ENCODE results near the gene ZNFX1. TPM values are rescaled to one million over a fixed set of nuclear protein-coding genes. Genes with fewer than 3 reads are reported as not detected.

The ZNFX1 gene
- total RNA-seq, 4 donors from 2014 or later = 20.0 to 46.2 (median 26.3) TPM

- Histone ChIP-seq H3K9me3 (peaks cover 0 to 16% of the 10 kb centered on the region in 2 donors), H3K27me3 (no peaks in the 10 kb centered on the region), H3K4me3 (no peak overlapping the region), H3K36me3 (no peaks in the 10 kb centered on the region), H3K27ac (no peak overlapping the region), H3K4me1 (peaks cover 0 to 4% of the 10 kb centered on the region in 2 donors)
- DNase-seq = no peak
- TF ChIP-seq, protein P1, sequence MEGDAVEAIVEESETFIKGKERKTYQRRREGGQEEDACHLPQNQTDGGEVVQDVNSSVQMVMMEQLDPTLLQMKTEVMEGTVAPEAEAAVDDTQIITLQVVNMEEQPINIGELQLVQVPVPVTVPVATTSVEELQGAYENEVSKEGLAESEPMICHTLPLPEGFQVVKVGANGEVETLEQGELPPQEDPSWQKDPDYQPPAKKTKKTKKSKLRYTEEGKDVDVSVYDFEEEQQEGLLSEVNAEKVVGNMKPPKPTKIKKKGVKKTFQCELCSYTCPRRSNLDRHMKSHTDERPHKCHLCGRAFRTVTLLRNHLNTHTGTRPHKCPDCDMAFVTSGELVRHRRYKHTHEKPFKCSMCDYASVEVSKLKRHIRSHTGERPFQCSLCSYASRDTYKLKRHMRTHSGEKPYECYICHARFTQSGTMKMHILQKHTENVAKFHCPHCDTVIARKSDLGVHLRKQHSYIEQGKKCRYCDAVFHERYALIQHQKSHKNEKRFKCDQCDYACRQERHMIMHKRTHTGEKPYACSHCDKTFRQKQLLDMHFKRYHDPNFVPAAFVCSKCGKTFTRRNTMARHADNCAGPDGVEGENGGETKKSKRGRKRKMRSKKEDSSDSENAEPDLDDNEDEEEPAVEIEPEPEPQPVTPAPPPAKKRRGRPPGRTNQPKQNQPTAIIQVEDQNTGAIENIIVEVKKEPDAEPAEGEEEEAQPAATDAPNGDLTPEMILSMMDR (IDR thresholded peaks at IDR 0.05) = no peak
- no peak for TF ChIP-seq POLR2A (IDR thresholded peaks at IDR 0.05)
- intact Hi-C loops (cut with DNase I; ENCODE audit: low total_unique reads) = no loop called here
Observed at GRCh38 chr20:49281913-49282467, 4.1 kb upstream of the ZNFX1 start.

DNA sequence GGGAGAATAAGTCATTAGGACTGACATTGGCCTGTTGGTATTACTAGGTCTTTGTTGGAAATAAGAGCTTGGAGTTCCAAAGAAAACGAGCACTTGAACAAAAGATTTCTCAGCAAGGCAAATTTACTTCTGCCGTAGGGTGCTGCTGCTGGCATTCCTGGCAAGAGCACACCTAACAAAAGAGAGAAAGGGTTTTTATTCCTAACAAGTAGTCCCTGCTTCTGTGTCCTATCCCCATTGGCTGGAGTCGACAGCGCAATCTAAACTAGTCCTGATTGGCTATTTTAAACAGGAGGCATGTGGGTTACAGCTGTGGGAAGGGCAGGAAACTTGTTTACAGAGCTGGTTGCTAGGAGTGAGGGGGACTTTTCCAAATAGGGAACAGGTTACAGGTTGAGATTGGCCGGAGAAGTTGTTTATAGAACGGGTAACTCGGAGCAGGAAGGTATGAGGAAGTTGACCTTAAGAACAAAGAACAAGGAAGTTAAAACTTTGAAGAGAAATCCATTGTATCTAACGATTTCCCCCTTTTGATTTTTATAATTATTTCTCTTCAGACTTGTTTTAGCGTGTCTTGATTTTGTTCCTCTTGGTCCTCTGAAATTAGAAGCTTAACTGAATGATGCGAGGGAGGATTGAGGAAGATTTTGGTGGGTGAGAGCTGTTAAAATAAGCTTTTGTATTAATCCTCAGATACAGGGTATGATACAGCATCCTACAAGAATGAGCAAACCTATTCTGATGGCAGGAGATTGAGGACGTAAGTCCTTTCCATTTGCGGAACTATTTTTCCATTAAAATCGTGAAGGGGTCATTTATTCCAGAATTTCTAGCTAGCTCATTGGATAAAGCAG lies 3.4 kb upstream of the ZNFX1 start:
- H3K27me3 ChIP-seq = no peaks in the 10 kb centered on the region
- peaks cover 0 to 8% of the 10 kb centered on the region in 2 donors for H3K9me3 ChIP-seq
- intact Hi-C loops (cut with DNase I; ENCODE audit: low total_unique reads) = no loop called here
- no peak for DNase-seq
- H3K36me3 ChIP-seq = no peaks in the 10 kb centered on the region
- no peak overlapping the region for H3K27ac ChIP-seq
- H3K4me1 ChIP-seq = peaks cover 0 to 4% of the 10 kb centered on the region in 2 donors
- TF ChIP-seq POLR2A (IDR thresholded peaks at IDR 0.05) = no peak
- TF ChIP-seq, protein P1 (IDR thresholded peaks at IDR 0.05) = no peak
- H3K4me3 ChIP-seq = no peak overlapping the region

DNA sequence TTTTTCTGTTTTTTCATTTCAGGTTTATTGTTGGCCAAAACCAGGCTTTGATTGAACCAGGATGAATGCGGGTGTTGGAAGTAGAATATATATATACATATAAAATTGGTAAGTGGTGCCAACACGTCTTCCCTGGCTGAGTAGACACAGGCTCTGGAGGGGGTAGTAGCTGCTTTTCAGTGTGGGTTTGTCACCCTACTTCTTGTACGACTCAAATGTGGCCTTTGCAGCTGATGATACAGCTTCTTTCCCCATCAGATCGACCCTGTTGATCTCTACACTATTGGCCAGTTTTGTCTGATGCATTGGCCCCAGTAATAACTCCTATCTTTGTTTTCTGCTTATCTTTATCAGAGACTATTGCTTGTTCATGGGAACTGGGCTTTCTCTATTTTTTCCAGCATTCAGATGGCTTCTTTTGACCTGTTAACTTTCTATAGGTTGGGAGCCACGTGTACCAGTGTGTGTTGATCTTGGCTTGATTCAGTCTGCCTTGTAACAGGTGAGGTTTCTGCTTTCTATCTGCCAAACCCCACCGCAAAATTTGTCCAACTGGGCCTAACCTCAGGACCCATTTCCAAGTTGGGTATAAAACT lies 2.7 kb upstream of the ZNFX1 start:
- H3K36me3 ChIP-seq = no peaks in the 10 kb centered on the region
- H3K27ac ChIP-seq = no peak overlapping the region

DNA sequence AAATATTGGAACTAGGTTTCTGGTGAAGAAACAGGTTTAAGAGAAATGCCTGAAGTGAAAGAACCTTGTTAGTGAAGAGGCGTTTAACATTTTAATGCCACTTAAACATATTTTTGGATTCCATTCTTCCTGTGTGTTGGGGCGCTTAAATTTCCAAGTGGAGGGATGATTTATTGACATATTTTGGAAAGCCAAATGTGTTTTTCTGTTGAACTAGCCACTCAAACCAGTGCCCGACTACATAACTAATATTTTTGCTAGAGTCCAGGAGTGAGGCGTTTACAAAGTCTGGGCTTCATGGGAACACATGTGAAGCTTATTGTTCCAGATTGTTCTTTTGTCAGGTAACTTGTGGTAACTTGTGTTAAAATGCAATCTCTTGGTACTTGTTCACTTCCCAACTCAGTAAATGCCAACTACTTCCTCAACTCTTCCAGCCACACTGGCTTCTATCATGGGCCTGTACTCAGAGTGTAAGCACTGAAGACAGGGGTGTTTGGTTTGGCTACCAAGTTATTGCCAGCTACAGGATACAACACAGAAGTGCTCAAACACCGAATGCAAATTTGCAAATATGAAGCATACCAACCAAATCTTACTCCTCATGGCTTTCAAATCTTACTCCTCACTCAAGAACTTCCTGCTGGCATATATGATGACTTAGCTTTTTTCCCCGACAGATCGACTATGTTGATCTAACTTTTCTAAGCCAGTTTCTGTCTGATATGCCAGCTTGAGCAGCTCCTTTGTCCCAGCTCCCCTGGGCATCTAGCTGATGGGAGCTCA lies 2.0 kb upstream of the ZNFX1 start:
- peak overlapping the region; percentile 98 to 99 for H3K27ac ChIP-seq
- no peaks in the 10 kb centered on the region for H3K36me3 ChIP-seq
- no peak for DNase-seq
- H3K9me3 ChIP-seq = no peaks in the 10 kb centered on the region
- peaks cover 0 to 4% of the 10 kb centered on the region in 2 donors for H3K4me1 ChIP-seq
- peak overlapping the region; percentile 86 to 95 for H3K4me3 ChIP-seq
- no peaks in the 10 kb centered on the region for H3K27me3 ChIP-seq
- intact Hi-C loops (cut with DNase I; ENCODE audit: low total_unique reads) = no loop called here
- TF ChIP-seq, protein P1 (IDR thresholded peaks at IDR 0.05) = no peak
- TF ChIP-seq POLR2A (IDR thresholded peaks at IDR 0.05) = no peak

More for the DNA sequence above, 2.7 kb upstream of the ZNFX1 start:
- peaks cover 0 to 4% of the 10 kb centered on the region in 2 donors for H3K4me1 ChIP-seq
- no peak overlapping the region for H3K4me3 ChIP-seq
- H3K27me3 ChIP-seq = no peaks in the 10 kb centered on the region
- TF ChIP-seq, protein P1 (IDR thresholded peaks at IDR 0.05) = no peak
- no peak for TF ChIP-seq POLR2A (IDR thresholded peaks at IDR 0.05)
- peaks cover 0 to 1% of the 10 kb centered on the region in 2 donors for H3K9me3 ChIP-seq
- intact Hi-C loops (cut with DNase I; ENCODE audit: low total_unique reads) = no loop called here
- no peak for DNase-seq
